ENCODE results near the gene DNAI2. TPM values are rescaled to one million over a fixed set of nuclear protein-coding genes. Genes with fewer than 3 reads are reported as not detected.

The DNAI2 gene
- total RNA-seq, 1 experiment from 2014 or later: not detected

- Histone ChIP-seq H3K4me3 (ENCODE audit: low read depth, low read length) (no peak overlapping the region), H3K27me3 (replicated peaks; ENCODE audit: control insufficient read depth, insufficient read depth, low read length) (no peaks in the 10 kb centered on the region), H3K4me1 (0 out of 2 replicates have a peak, but pooled peaks cover 5% of the 10 kb centered on the region), H3K36me3 (ENCODE audit: control insufficient read depth, insufficient read depth, low read length) (no peaks in the 10 kb centered on the region), H3K9me3 (no peaks in the 10 kb centered on the region)
- ChIA-PET CTCF (no interaction called here), POLR2A (no interaction called here)
- Mint-ChIP-seq H3K4me1 (ENCODE audit: low read depth, unreplicated experiment) (peaks cover 8% of the 10 kb centered on the region), H3K27ac (ENCODE audit: unreplicated experiment) (no peak overlapping the region), H3K36me3 (ENCODE audit: insufficient read depth, unreplicated experiment) (no peaks in the 10 kb centered on the region), H3K27me3 (ENCODE audit: insufficient read depth, unreplicated experiment) (no peaks in the 10 kb centered on the region), H3K4me3 (ENCODE audit: unreplicated experiment) (no peak overlapping the region), H3K9me3 (ENCODE audit: unreplicated experiment) (no peaks in the 10 kb centered on the region)
- intact Hi-C loops (cut with micrococcal nuclease; ENCODE audit: unreplicated experiment): no loop called here
- no peak for DNase-seq
- no TSS peak for BruUV-seq (replicated peaks)
- TF ChIP-seq CTCF (IDR thresholded peaks at IDR 0.05; ENCODE audit: insufficient read depth in 1 of 2, low read depth in 1 of 2, low read length in 1 of 2, severe bottlenecking in 1 of 2, unreplicated experiment in 1 of 2): no peak
Measured at GRCh38 chr17:74292495-74292894, 18.5 kb downstream of the DNAI2 start.

GRCh38 chr17:74295625-74296547 is 21.9 kb downstream of the DNAI2 start:
- H3K4me3 Mint-ChIP-seq (ENCODE audit: unreplicated experiment): no peak overlapping the region
- H3K4me3 ChIP-seq (ENCODE audit: low read depth, low read length): no peak overlapping the region
- no peaks in the 10 kb centered on the region for H3K36me3 ChIP-seq (ENCODE audit: control insufficient read depth, insufficient read depth, low read length)
- H3K9me3 Mint-ChIP-seq (ENCODE audit: unreplicated experiment): no peaks in the 10 kb centered on the region
- H3K27ac Mint-ChIP-seq (ENCODE audit: unreplicated experiment): no peak overlapping the region
- no peaks in the 10 kb centered on the region for H3K27me3 ChIP-seq (replicated peaks; ENCODE audit: control insufficient read depth, insufficient read depth, low read length)
- H3K9me3 ChIP-seq: no peaks in the 10 kb centered on the region
- H3K4me1 Mint-ChIP-seq (ENCODE audit: low read depth, unreplicated experiment): peaks cover 8% of the 10 kb centered on the region
- BruUV-seq (replicated peaks): no TSS peak
- intact Hi-C loops (cut with micrococcal nuclease; ENCODE audit: unreplicated experiment): loop anchor here (2.0 kb wide), 2 partner anchors 83 to 93 kb away; partner anchors contain the start of genes RPL38 and TTYH2
- no peak for DNase-seq
- no peak for TF ChIP-seq CTCF (IDR thresholded peaks at IDR 0.05; ENCODE audit: insufficient read depth in 1 of 2, low read depth in 1 of 2, low read length in 1 of 2, severe bottlenecking in 1 of 2, unreplicated experiment in 1 of 2)
- H3K36me3 Mint-ChIP-seq (ENCODE audit: insufficient read depth, unreplicated experiment): no peaks in the 10 kb centered on the region
- POLR2A ChIA-PET: interaction anchor here (1.5 kb wide), 1 partner anchor 79 kb away, joined by 3 read pairs; no protein-coding TSS in a partner anchor
- 0 out of 2 replicates have a peak, but pooled peaks cover 5% of the 10 kb centered on the region for H3K4me1 ChIP-seq
- H3K27me3 Mint-ChIP-seq (ENCODE audit: insufficient read depth, unreplicated experiment): peaks cover 3% of the 10 kb centered on the region
- CTCF ChIA-PET: interaction anchor here (0.7 to 1.2 kb wide), 16 partner anchors 7 to 201 kb away, joined by 3 to 15 read pairs (median 4); partner anchors contain the start of genes GPR142 and TTYH2

- intact Hi-C loops (cut with micrococcal nuclease; ENCODE audit: unreplicated experiment): loop anchor here (2.0 kb wide), 2 partner anchors 84 to 94 kb away; partner anchors contain the start of genes RPL38 and TTYH2
- H3K27ac Mint-ChIP-seq (ENCODE audit: unreplicated experiment): no peak overlapping the region
- peak; percentile 81 for DNase-seq
Measured at GRCh38 chr17:74296548-74296936, 22.5 kb downstream of the DNAI2 start.

More at GRCh38 chr17:74296548-74296936, 22.5 kb downstream of the DNAI2 start:
- peak; percentile 63 to 82 for TF ChIP-seq CTCF (IDR thresholded peaks at IDR 0.05; ENCODE audit: insufficient read depth in 1 of 2, low read depth in 1 of 2, low read length in 1 of 2, severe bottlenecking in 1 of 2, unreplicated experiment in 1 of 2)
- no TSS peak for BruUV-seq (replicated peaks)
- Mint-ChIP-seq H3K4me1 (ENCODE audit: low read depth, unreplicated experiment) (peaks cover 8% of the 10 kb centered on the region), H3K4me3 (ENCODE audit: unreplicated experiment) (no peak overlapping the region), H3K27me3 (ENCODE audit: insufficient read depth, unreplicated experiment) (peaks cover 3% of the 10 kb centered on the region), H3K36me3 (ENCODE audit: insufficient read depth, unreplicated experiment) (no peaks in the 10 kb centered on the region), H3K9me3 (ENCODE audit: unreplicated experiment) (no peaks in the 10 kb centered on the region)
- H3K27me3 ChIP-seq (replicated peaks; ENCODE audit: control insufficient read depth, insufficient read depth, low read length): no peaks in the 10 kb centered on the region
- H3K4me3 ChIP-seq (ENCODE audit: low read depth, low read length): no peak overlapping the region
- 0 out of 2 replicates have a peak, but pooled peaks cover 5% of the 10 kb centered on the region for H3K4me1 ChIP-seq
- POLR2A ChIA-PET: interaction anchor here (0.6 to 1.5 kb wide), 2 partner anchors 80 to 835 kb away, joined by 3 read pairs; partner anchors contain the start of gene NT5C
- CTCF ChIA-PET: interaction anchor here (0.7 to 1.2 kb wide), 17 partner anchors 8 to 200 kb away, joined by 3 to 15 read pairs (median 4); partner anchors contain the start of genes GPR142 and TTYH2
- no peaks in the 10 kb centered on the region for H3K36me3 ChIP-seq (ENCODE audit: control insufficient read depth, insufficient read depth, low read length)
- no peaks in the 10 kb centered on the region for H3K9me3 ChIP-seq

All from Caco-2 (cell line).